Activated CD4-positive, alpha-beta memory T cell treated with anti-CD3 and anti-CD28 coated beads, Interleukin-2, amount 10 ng/mL, durations not matched to agents 7 days and 5 days (primary cell): Measurements from ENCODE around the gene RPS17. TPM values are rescaled to one million over a fixed set of nuclear protein-coding genes. Genes with fewer than 3 reads are reported as not detected.
"Not testable (repeated sequence)": the region's sequence is repeated elsewhere in the genome, so short reads cannot be mapped to it uniquely, and the experiment has no call there.

Experiments used
- CTCF ChIA-PET: fragments of 350-600 bp; sonication (Branson Sonifier 250); formaldehyde crosslinking; loops from one replicate; lab custom pipeline; 2021; ENCODE audit warnings: antibody characterized with exemption, inconsistent platforms; lab: Charles Lee
- POLR2A ChIA-PET: fragments of 350-600 bp; sonication (Branson Sonifier 250); formaldehyde crosslinking; loops from one replicate; lab custom pipeline; 2021; ENCODE audit warnings: antibody characterized with exemption; lab: Charles Lee
- DNase-seq: peaks from one replicate; pipeline ENCODE4 v3.0.0-alpha.2; 2020
- H3K27ac Mint-ChIP-seq: one replicate; pipeline ENCODE4 v1.8.0; 2021; ENCODE audit warnings: mild to moderate bottlenecking, mixed read lengths
- H3K27me3 Mint-ChIP-seq: one replicate; pipeline ENCODE4 v1.8.0; 2021; ENCODE audit warnings: mixed read lengths
- H3K36me3 Mint-ChIP-seq: one replicate; pipeline ENCODE4 v1.8.0; 2021; ENCODE audit warnings: low read depth, mixed read lengths
- H3K4me1 Mint-ChIP-seq: one replicate; pipeline ENCODE4 v1.8.0; 2021; ENCODE audit warnings: mixed read lengths
- H3K4me3 Mint-ChIP-seq: one replicate; pipeline ENCODE4 v1.8.0; 2021; ENCODE audit warnings: mild to moderate bottlenecking, mixed read lengths
- H3K9me3 Mint-ChIP-seq: one replicate; pipeline ENCODE4 v1.8.0; 2021; ENCODE audit warnings: mixed read lengths
- total RNA-seq, 2 experiments: library from RNA; stranded (reverse); gene quantifications; one replicate each; pipeline ENCODE4 v1.2.3, GENCODE V29; 2021

The RPS17 gene
- total RNA-seq, 2 experiments from 2014 or later: 1,261 to 1,293 TPM

GRCh38 chr15:82488250-82488649 lies 52.0 kb downstream of the RPS17 start:
- POLR2A ChIA-PET, H3K4me1 Mint-ChIP-seq, DNase-seq, CTCF ChIA-PET, H3K4me3 Mint-ChIP-seq, H3K9me3 Mint-ChIP-seq, H3K27ac Mint-ChIP-seq, H3K27me3 Mint-ChIP-seq, H3K36me3 Mint-ChIP-seq: not testable (repeated sequence)

GRCh38 chr15:82487045-82487444 lies 53.2 kb downstream of the RPS17 start:
- H3K27me3 Mint-ChIP-seq, H3K4me3 Mint-ChIP-seq, CTCF ChIA-PET, H3K4me1 Mint-ChIP-seq, H3K9me3 Mint-ChIP-seq, DNase-seq, POLR2A ChIA-PET, H3K36me3 Mint-ChIP-seq, H3K27ac Mint-ChIP-seq: not testable (repeated sequence)

Other genes with a start within 250 kb of the RPS17 start
- 1 to 10 TPM in 1 of 2 experiments, under 1 TPM in 1; 0.95 to 1.1 TPM for gene GOLGA6L10, start 191.0 kb downstream of the RPS17 start, total RNA-seq
- 1 to 10 TPM; 1.2 to 1.4 TPM for gene GOLGA6L9, start 110.6 kb downstream of the RPS17 start, total RNA-seq
- not detected for gene CPEB1, start 106.9 kb upstream of the RPS17 start, total RNA-seq
- gene AP3B2, start 169.4 kb upstream of the RPS17 start, total RNA-seq: not detected